Smooth muscle cell (in vitro differentiated cells): ENCODE results near the gene CFAP74. TPM values are rescaled to one million over a fixed set of nuclear protein-coding genes. Genes with fewer than 3 reads are reported as not detected.

Experiments used
- DNase-seq: peaks from one replicate; lab custom pipeline; 2025; ENCODE audit not compliant: unreplicated experiment; lab: John Stamatoyannopoulos, UW
- H2AFZ ChIP-seq: fragments of 200-600 bp; sonication (generic); 2 replicates; pipeline ENCODE4 v1.6.0; 2016; ENCODE audit warnings: antibody characterized with exemption, low read depth, mild to moderate bottlenecking
- H3F3A ChIP-seq: fragments of 200-600 bp; sonication (generic); 2 replicates; pipeline ENCODE4 v1.6.0; 2017; ENCODE audit warnings: antibody characterized with exemption, low read depth
- H3K27ac ChIP-seq: fragments of 200-600 bp; sonication (generic); 2 replicates; pipeline ENCODE4 v1.5.1; 2016; ENCODE audit warnings: low read depth, mild to moderate bottlenecking
- H3K27me3 ChIP-seq: fragments of 200-600 bp; sonication (generic); 2 replicates; pipeline ENCODE4 v1.6.1; 2016; ENCODE audit warnings: low read depth, mild to moderate bottlenecking
- H3K36me3 ChIP-seq: fragments of 200-600 bp; sonication (generic); 2 replicates; pipeline ENCODE4 v1.5.1; 2016; ENCODE audit warnings: low read depth
- H3K4me1 ChIP-seq: fragments of 200-600 bp; sonication (generic); 2 replicates; pipeline ENCODE4 v1.5.1; 2016; ENCODE audit warnings: low read depth
- H3K4me2 ChIP-seq: fragments of 200-600 bp; sonication (generic); 2 replicates; pipeline ENCODE4 v1.6.0; 2016; ENCODE audit warnings: mild to moderate bottlenecking
- H3K4me3 ChIP-seq: fragments of 200-600 bp; sonication (generic); 2 replicates; pipeline ENCODE4 v1.5.1; 2016; ENCODE audit warnings: mild to moderate bottlenecking
- H3K79me2 ChIP-seq: fragments of 200-600 bp; sonication (generic); 2 replicates; pipeline ENCODE4 v1.6.0; 2016; ENCODE audit warnings: low read depth, mild to moderate bottlenecking
- H3K9ac ChIP-seq: fragments of 200-600 bp; sonication (generic); 2 replicates; pipeline ENCODE4 v1.6.0; 2016; ENCODE audit warnings: low read depth
- H3K9me3 ChIP-seq: fragments of 200-600 bp; sonication (generic); replicated peaks from 2 replicates; pipeline ENCODE4 v1.5.1; 2016; ENCODE audit warnings: low read depth
- H4K20me1 ChIP-seq: fragments of 200-600 bp; sonication (generic); 2 replicates; pipeline ENCODE4 v1.6.0; 2016; ENCODE audit warnings: low read depth
- WGBS: methylation state at CpG from one replicate; pipeline ENCODE4 v1.1.7; 2016; ENCODE audit warnings: low lambda C conversion rate; 5-methylcytosine and 5-hydroxymethylcytosine counted together
- polyA plus RNA-seq: library from polyadenylated mRNA; unstranded; fragments of >200 nt; fragmentation: Nextera tagmentation; extraction: Ambion mirVana; gene quantifications from 2 replicates; pipeline ENCODE4 v1.2.1, GENCODE V29; 2016
- total RNA-seq: library from RNA; depleted of rRNA; stranded (reverse); fragments of >200 nt; gene quantifications from 2 replicates; pipeline ENCODE4 v1.2.3, GENCODE V29; 2014
- TF ChIP-seq, protein P1 (sequence below): fragments of 200-600 bp; sonication (generic); IDR thresholded peaks from 2 replicates; pipeline ENCODE4 v1.5.1; 2017; ENCODE audit warnings: borderline replicate concordance, mild to moderate bottlenecking, antibody characterized with exemption; ENCODE audit not compliant: insufficient read depth, poor library complexity, severe bottlenecking

Gene CFAP74
- total and polyA plus RNA-seq, 2 experiments from 2014 or later, result not detected

- H3F3A ChIP-seq, result no peaks in the 10 kb centered on the region
These were observed 97.1 kb downstream of the CFAP74 start for GRCh38 chr1:1906185-1907097.

GRCh38 chr1:1903224-1903623, 100.4 kb downstream of the CFAP74 start:
- Histone ChIP-seq H3K9me3 (no peaks in the 10 kb centered on the region), H3K4me2 (no peak overlapping the region), H2AFZ (no peak overlapping the region), H3K27ac (no peak overlapping the region), H3K9ac (no peak overlapping the region), H3K4me1 (peaks cover 4% of the 10 kb centered on the region), H3K27me3 (no peaks in the 10 kb centered on the region), H3F3A (no peaks in the 10 kb centered on the region), H3K4me3 (no peak overlapping the region), H3K79me2 (peaks cover 4% of the 10 kb centered on the region), H3K36me3 (no peaks in the 10 kb centered on the region), H4K20me1 (no peaks in the 10 kb centered on the region)
- DNase-seq, result no peak
- TF ChIP-seq, protein P1, sequence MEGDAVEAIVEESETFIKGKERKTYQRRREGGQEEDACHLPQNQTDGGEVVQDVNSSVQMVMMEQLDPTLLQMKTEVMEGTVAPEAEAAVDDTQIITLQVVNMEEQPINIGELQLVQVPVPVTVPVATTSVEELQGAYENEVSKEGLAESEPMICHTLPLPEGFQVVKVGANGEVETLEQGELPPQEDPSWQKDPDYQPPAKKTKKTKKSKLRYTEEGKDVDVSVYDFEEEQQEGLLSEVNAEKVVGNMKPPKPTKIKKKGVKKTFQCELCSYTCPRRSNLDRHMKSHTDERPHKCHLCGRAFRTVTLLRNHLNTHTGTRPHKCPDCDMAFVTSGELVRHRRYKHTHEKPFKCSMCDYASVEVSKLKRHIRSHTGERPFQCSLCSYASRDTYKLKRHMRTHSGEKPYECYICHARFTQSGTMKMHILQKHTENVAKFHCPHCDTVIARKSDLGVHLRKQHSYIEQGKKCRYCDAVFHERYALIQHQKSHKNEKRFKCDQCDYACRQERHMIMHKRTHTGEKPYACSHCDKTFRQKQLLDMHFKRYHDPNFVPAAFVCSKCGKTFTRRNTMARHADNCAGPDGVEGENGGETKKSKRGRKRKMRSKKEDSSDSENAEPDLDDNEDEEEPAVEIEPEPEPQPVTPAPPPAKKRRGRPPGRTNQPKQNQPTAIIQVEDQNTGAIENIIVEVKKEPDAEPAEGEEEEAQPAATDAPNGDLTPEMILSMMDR, result no peak
- 92% methylated on average over 12 of the region's 12 CpGs for WGBS

More at GRCh38 chr1:1906185-1907097, 97.1 kb downstream of the CFAP74 start:
- TF ChIP-seq, protein P1, result peak; percentile 82
- Histone ChIP-seq H3K9ac (no peak overlapping the region), H3K9me3 (no peaks in the 10 kb centered on the region), H3K4me2 (no peak overlapping the region), H3K4me3 (no peak overlapping the region), H4K20me1 (no peaks in the 10 kb centered on the region), H3K27ac (peak overlapping the region; percentile 68), H3K36me3 (no peaks in the 10 kb centered on the region), H2AFZ (no peak overlapping the region), H3K27me3 (no peaks in the 10 kb centered on the region), H3K4me1 (peaks cover 8% of the 10 kb centered on the region), H3K79me2 (peaks cover 8% of the 10 kb centered on the region)
- DNase-seq, result peak; percentile 39
- WGBS, result 25% methylated on average over 15 of the region's 15 CpGs

GRCh38 chr1:1901641-1902294, 101.8 kb downstream of the CFAP74 start:
- Histone ChIP-seq H3K9ac (no peak overlapping the region), H4K20me1 (no peaks in the 10 kb centered on the region), H3K4me3 (no peak overlapping the region), H3K9me3 (no peaks in the 10 kb centered on the region), H3K27ac (no peak overlapping the region), H3K79me2 (no peaks in the 10 kb centered on the region), H3K36me3 (no peaks in the 10 kb centered on the region), H3K27me3 (no peaks in the 10 kb centered on the region), H3K4me1 (no peaks in the 10 kb centered on the region), H2AFZ (no peak overlapping the region), H3K4me2 (no peak overlapping the region), H3F3A (no peaks in the 10 kb centered on the region)
- TF ChIP-seq, protein P1, result no peak
- WGBS, result 81% methylated on average over 13 of the region's 13 CpGs
- DNase-seq, result no peak
